Adrenal gland (tissue), 12 donors: ENCODE measurements around the gene SHANK3. TPM values are rescaled to one million over a fixed set of nuclear protein-coding genes. Genes with fewer than 3 reads are reported as not detected.
A peak's percentile ranks its signal among the peaks of the same experiment; 100 is the strongest.

Experiments used
- DNase-seq, 7 donors: peaks; one replicate each; pipeline ENCODE4 v3.0.0-alpha.2; 2019 to 2020
- H3K27ac ChIP-seq, 5 donors: fragments of 200-600 bp; sonication (generic) in 4 of 5; 1 replicate in 3 of 5; 2 replicates in 2 of 5; pipeline versions ENCODE4 v1.5.1 to v1.8.0; 2016 to 2020; ENCODE audit warnings: mild to moderate bottlenecking in 1 of 5
- H3K27me3 ChIP-seq: fragments of 200-600 bp; 2 replicates; pipeline ENCODE4 v1.8.0; 2021
- H3K36me3 ChIP-seq, 2 donors: fragments of 200-600 bp; replicated peaks in 1 of 2; 1 replicate in 1 of 2; 2 replicates in 1 of 2; pipeline versions ENCODE4 v1.5.1 to v1.8.0; 2018 to 2022
- H3K4me1 ChIP-seq, 2 donors: fragments of 200-600 bp; replicated peaks in 1 of 2; 1 replicate in 1 of 2; 2 replicates in 1 of 2; pipeline versions ENCODE4 v1.5.1 to v1.8.0; 2018 to 2021
- H3K4me3 ChIP-seq, 4 donors: fragments of 200-600 bp; sonication (generic) in 3 of 4; one replicate each; pipeline ENCODE4 v1.5.1; 2016 to 2018
- H3K9me3 ChIP-seq, 3 donors: fragments of 200-600 bp; sonication (generic) in 1 of 3; replicated peaks in 1 of 3; 1 replicate in 2 of 3; 2 replicates in 1 of 3; pipeline versions ENCODE4 v1.5.1 to v1.8.0; 2016 to 2021
- CTCF ChIP-seq, 6 experiments: fragments of 450-650 bp in 4 of 6; fragments of 200-600 bp in 2 of 6; sonication (generic) in 1 of 6; IDR thresholded peaks; 1 replicate in 5 of 6; 2 replicates in 1 of 6; pipeline versions ENCODE4 v1.5.1 to v1.8.0; 2016 to 2021; ENCODE audit warnings: antibody characterized with exemption in 6 of 6, mild to moderate bottlenecking in 2 of 6, moderate library complexity in 1 of 6
- POLR2A ChIP-seq, 2 donors: fragments of 450-650 bp; IDR thresholded peaks; one replicate each; pipeline ENCODE4 v1.6.1; 2017; ENCODE audit warnings: antibody characterized with exemption in 2 of 2, mild to moderate bottlenecking in 2 of 2, moderate library complexity in 1 of 2
- WGBS, 4 donors: extraction: QIAGEN DNeasy Blood & Tissue Kit in 2 of 4; methylation state at CpG; one replicate each; pipeline versions ENCODE4 v1.1.5 to v1.1.7; 2013 to 2017; 5-methylcytosine and 5-hydroxymethylcytosine counted together
- intact Hi-C, 2 donors: fragments of 100-400 bp; cut with DNase I; formaldehyde crosslinking; loops; one replicate each; pipeline versions ENCODE4 v1.14.1 to v1.15.0; 2022 to 2023
- polyA plus RNA-seq, 3 donors: library from polyadenylated mRNA; stranded (reverse); fragments of 200-250 nt in 2 of 3; fragments of 350-450 nt in 1 of 3; fragmentation: Illumina TruSeq in 1 of 3; extraction: RNeasy Lipid Tissue Mini Kit (QIAGEN cat#74804) in 1 of 3; gene quantifications; one replicate each; pipeline ENCODE4 v1.2.3, GENCODE V29; 2013 to 2014
- total RNA-seq, 9 donors: library from RNA; depleted of rRNA in 4 of 9; stranded (reverse); fragments of >200 nt in 4 of 9; fragments of 120-200 nt in 1 of 9; fragmentation: NEBNext Ultra II Directional in 1 of 9; extraction: Animal tissue kit (Norgen Biotek cat#: 25700) in 1 of 9; gene quantifications; one replicate each; pipeline versions ENCODE4 v1.1.0 to v1.2.4, GENCODE V29; 2013 to 2023
- donor health status: healthy with polysubstance abuse.
- donor health status: Bipolar disorder and iron deficiency.
- donor health status: DM: yes; HTN: yes; CAD: no.
- donor health status: DM: no; HTN: no; CAD: no.
- donor health status: DM: no; HTN: no; CAD: no.
- donor health status: DM: yes; HTN: yes; CAD: no.

SHANK3 gene
- total and polyA plus RNA-seq, 12 donors, result 0.88 to 44.0 (median 9.8) TPM

- H3K27me3 ChIP-seq, result no peaks in the 10 kb centered on the region
- intact Hi-C loops, result no loop called here
- DNase-seq, result peak in 2 of 7 donors; percentile 11 to 50
- no peak for TF ChIP-seq POLR2A (IDR thresholded peaks at IDR 0.05)
- peak in 4 of 6 experiments; percentile 21 to 39 (median 33) for TF ChIP-seq CTCF (IDR thresholded peaks at IDR 0.05)
- no peaks in the 10 kb centered on the region for H3K9me3 ChIP-seq
- H3K4me3 ChIP-seq, result no peak overlapping the region
- H3K27ac ChIP-seq, result no peak overlapping the region
- WGBS, 4 donors, result 7 to 21% (median 15%) methylated on average over 2 of the region's 2 CpGs
- H3K4me1 ChIP-seq, result no peaks in the 10 kb centered on the region
- no peaks in the 10 kb centered on the region for H3K36me3 ChIP-seq
These were observed 18.9 kb downstream of the SHANK3 start for GRCh38 chr22:50691521-50691920.

GRCh38 chr22:50693462-50693861, 20.8 kb downstream of the SHANK3 start:
- intact Hi-C loops, result no loop called here
- 75 to 82% (median 77%) methylated on average over 6 of the region's 6 CpGs for WGBS, 4 donors
- Histone ChIP-seq H3K4me3 (no peak overlapping the region), H3K27ac (no peak overlapping the region), H3K27me3 (no peaks in the 10 kb centered on the region), H3K36me3 (no peaks in the 10 kb centered on the region), H3K9me3 (no peaks in the 10 kb centered on the region), H3K4me1 (no peaks in the 10 kb centered on the region)
- DNase-seq, result no peak
- TF ChIP-seq POLR2A (IDR thresholded peaks at IDR 0.05), result no peak
- TF ChIP-seq CTCF (IDR thresholded peaks at IDR 0.05), result no peak

GRCh38 chr22:50694099-50694605, 21.5 kb downstream of the SHANK3 start:
- no peak overlapping the region for H3K4me3 ChIP-seq
- no peaks in the 10 kb centered on the region for H3K27me3 ChIP-seq
- H3K9me3 ChIP-seq, result no peaks in the 10 kb centered on the region
- intact Hi-C loops, result no loop called here
- 64 to 73% (median 68%) methylated on average over 3 of the region's 3 CpGs for WGBS, 4 donors
- no peaks in the 10 kb centered on the region for H3K36me3 ChIP-seq
- TF ChIP-seq POLR2A (IDR thresholded peaks at IDR 0.05), result no peak
- no peak for TF ChIP-seq CTCF (IDR thresholded peaks at IDR 0.05)
- H3K27ac ChIP-seq, result no peak overlapping the region
- DNase-seq, result no peak
- no peaks in the 10 kb centered on the region for H3K4me1 ChIP-seq

- Histone ChIP-seq H3K4me1 (no peaks in the 10 kb centered on the region), H3K36me3 (no peaks in the 10 kb centered on the region), H3K27ac (no peak overlapping the region), H3K27me3 (no peaks in the 10 kb centered on the region), H3K9me3 (no peaks in the 10 kb centered on the region), H3K4me3 (no peak overlapping the region)
- WGBS, 4 donors, result 85 to 90% (median 87%) methylated on average over 12 to 18 of the region's 18 CpGs
- DNase-seq, result peak in 2 of 7 donors; percentile 3 to 4
- intact Hi-C loops, result no loop called here
- TF ChIP-seq POLR2A (IDR thresholded peaks at IDR 0.05), result no peak
These were observed 22.3 kb downstream of the SHANK3 start for GRCh38 chr22:50694766-50695420.
